NT2/D1 (cell line): Measurements from ENCODE around the gene GSS.

Experiments
- DNase-seq: peaks from one replicate; pipeline ENCODE4 v3.0.0-alpha.2; 2011; ENCODE audit warnings: low read depth, low spot score
- H3K27me3 ChIP-seq: 2 replicates; pipeline ENCODE4 v1.6.0; 2011; ENCODE audit warnings: mild to moderate bottlenecking; ENCODE audit not compliant: insufficient read length, insufficient read depth
- H3K36me3 ChIP-seq: 2 replicates; pipeline ENCODE4 v1.6.1; 2011; ENCODE audit warnings: mild to moderate bottlenecking, low read length, mixed read lengths; ENCODE audit not compliant: insufficient read depth, insufficient read length
- H3K4me1 ChIP-seq: 2 replicates; pipeline ENCODE4 v1.5.1; 2011; ENCODE audit not compliant: insufficient read depth, insufficient read length
- H3K4me3 ChIP-seq: 2 replicates; pipeline ENCODE4 v1.5.1; 2011; ENCODE audit warnings: low read depth; ENCODE audit not compliant: insufficient read length
- H3K9ac ChIP-seq: 2 replicates; pipeline ENCODE4 v1.6.0; 2011; ENCODE audit warnings: low read depth; ENCODE audit not compliant: insufficient read length
- H3K9me3 ChIP-seq: 2 replicates; pipeline ENCODE4 v1.5.1; 2011; ENCODE audit warnings: mild to moderate bottlenecking, low read length; ENCODE audit not compliant: insufficient read depth
- SUZ12 ChIP-seq: IDR thresholded peaks from 2 replicates; pipeline ENCODE4 v1.6.1; 2011; ENCODE audit not compliant: insufficient read length, insufficient read depth; ENCODE audit errors: extremely low read depth
- YY1 ChIP-seq: IDR thresholded peaks from 2 replicates; pipeline ENCODE4 v1.6.1; 2011; ENCODE audit not compliant: insufficient read length, insufficient read depth
- ZNF274 ChIP-seq: IDR thresholded peaks from 2 replicates; pipeline ENCODE4 v1.6.1; 2011; ENCODE audit warnings: mild to moderate bottlenecking, low read depth, low read length

Gene GSS

GRCh38 chr20:34956751-34957472 is 1.3 kb upstream of the GSS start:
- Histone ChIP-seq H3K4me3 (no peak overlapping the region), H3K27me3 (no peaks in the 10 kb centered on the region), H3K4me1 (no peaks in the 10 kb centered on the region), H3K36me3 (peaks cover 4% of the 10 kb centered on the region), H3K9ac (no peak overlapping the region), H3K9me3 (peaks cover 3% of the 10 kb centered on the region; the same call in 1 of the 2 replicates)
- TF ChIP-seq SUZ12, result no peak
- no peak for DNase-seq

- Histone ChIP-seq H3K9ac (peak overlapping the region; percentile 46), H3K4me3 (peak overlapping the region; percentile 6), H3K4me1 (peaks cover 2% of the 10 kb centered on the region), H3K27me3 (no peaks in the 10 kb centered on the region), H3K36me3 (peaks cover 9% of the 10 kb centered on the region), H3K9me3 (peaks cover 3% of the 10 kb centered on the region; the same call in 1 of the 2 replicates)
- no peak for DNase-seq
- TF ChIP-seq ZNF274 (no peak), YY1 (no peak), SUZ12 (no peak)
Observed at GRCh38 chr20:34956041-34956458, 444 bp upstream of the GSS start.

- Histone ChIP-seq H3K4me1 (peaks cover 2% of the 10 kb centered on the region), H3K4me3 (peak overlapping the region; percentile 77), H3K36me3 (peaks cover 14% of the 10 kb centered on the region), H3K9ac (peak overlapping the region; percentile 93), H3K27me3 (no peaks in the 10 kb centered on the region), H3K9me3 (peaks cover 3% of the 10 kb centered on the region; the same call in 1 of the 2 replicates)
- TF ChIP-seq YY1 (no peak), ZNF274 (no peak), SUZ12 (no peak)
- DNase-seq, result no peak
Observed at GRCh38 chr20:34954904-34955230, 739 bp downstream of the GSS start.

GRCh38 chr20:34953960-34954359 is 1.6 kb downstream of the GSS start:
- Histone ChIP-seq H3K4me3 (no peak overlapping the region), H3K9me3 (peaks cover 3% of the 10 kb centered on the region; the same call in 1 of the 2 replicates), H3K9ac (no peak overlapping the region), H3K27me3 (no peaks in the 10 kb centered on the region), H3K36me3 (peaks cover 14% of the 10 kb centered on the region), H3K4me1 (peaks cover 2% of the 10 kb centered on the region)
- DNase-seq, result no peak
- TF ChIP-seq YY1 (no peak), SUZ12 (no peak), ZNF274 (no peak)

- TF ChIP-seq SUZ12, result no peak
- no peak for TF ChIP-seq YY1
- no peak for TF ChIP-seq ZNF274
- H3K27me3 ChIP-seq, result no peaks in the 10 kb centered on the region
- no peak for DNase-seq
- peaks cover 3% of the 10 kb centered on the region; the same call in 1 of the 2 replicates for H3K9me3 ChIP-seq
- peaks cover 2% of the 10 kb centered on the region for H3K4me1 ChIP-seq
- no peak overlapping the region for H3K4me3 ChIP-seq
- peaks cover 14% of the 10 kb centered on the region for H3K36me3 ChIP-seq
- H3K9ac ChIP-seq, result no peak overlapping the region
Observed at GRCh38 chr20:34952671-34953070, 2.9 kb downstream of the GSS start.

GRCh38 chr20:34951652-34952051 is 4.0 kb downstream of the GSS start:
- H3K4me1 ChIP-seq, result peaks cover 2% of the 10 kb centered on the region
- no peaks in the 10 kb centered on the region for H3K9me3 ChIP-seq
- H3K27me3 ChIP-seq, result no peaks in the 10 kb centered on the region
- H3K9ac ChIP-seq, result no peak overlapping the region
- H3K4me3 ChIP-seq, result no peak overlapping the region
- peaks cover 14% of the 10 kb centered on the region for H3K36me3 ChIP-seq
- TF ChIP-seq ZNF274, result no peak
- no peak for TF ChIP-seq YY1
- TF ChIP-seq SUZ12, result no peak
- DNase-seq, result no peak

- TF ChIP-seq ZNF274, result no peak
- TF ChIP-seq SUZ12, result no peak
- TF ChIP-seq YY1, result no peak
- H3K36me3 ChIP-seq, result peaks cover 18% of the 10 kb centered on the region
- no peaks in the 10 kb centered on the region for H3K9me3 ChIP-seq
- no peak overlapping the region for H3K9ac ChIP-seq
- no peak overlapping the region for H3K4me3 ChIP-seq
- no peak for DNase-seq
- peaks cover 2% of the 10 kb centered on the region for H3K4me1 ChIP-seq
- H3K27me3 ChIP-seq, result no peaks in the 10 kb centered on the region
Observed at GRCh38 chr20:34951252-34951651, 4.4 kb downstream of the GSS start.
